Chondrocyte (in vitro differentiated cells): Measurements from ENCODE around the gene GPR146. TPM values are rescaled to one million over a fixed set of nuclear protein-coding genes. Genes with fewer than 3 reads are reported as not detected.

ENCODE experiments used
- DNase-seq: peaks from one replicate; pipeline ENCODE4 v3.0.0; 2021; ENCODE audit warnings: mixed read lengths, low spot score
- H3K27ac Mint-ChIP-seq: one replicate; pipeline ENCODE4 v1.8.0; 2021; ENCODE audit warnings: mild to moderate bottlenecking, moderate library complexity, mixed read lengths; ENCODE audit not compliant: unreplicated experiment
- H3K27me3 Mint-ChIP-seq: 2 replicates; pipeline ENCODE4 v1.8.0; 2021; ENCODE audit warnings: low read depth, mixed read lengths
- H3K36me3 Mint-ChIP-seq: 2 replicates; pipeline ENCODE4 v1.8.0; 2021; ENCODE audit warnings: low read depth, mixed read lengths
- H3K4me1 Mint-ChIP-seq: 2 replicates; pipeline ENCODE4 v1.8.0; 2021; ENCODE audit warnings: low read depth, mild to moderate bottlenecking, mixed read lengths
- H3K4me3 Mint-ChIP-seq: one replicate; pipeline ENCODE4 v1.8.0; 2021; ENCODE audit warnings: mild to moderate bottlenecking, moderate library complexity, mixed read lengths; ENCODE audit not compliant: unreplicated experiment
- H3K9me3 Mint-ChIP-seq: 2 replicates; pipeline ENCODE4 v1.8.0; 2021; ENCODE audit warnings: low read depth, mixed read lengths
- CTCF ChIP-seq: fragments of 200-600 bp; sonication (generic); IDR thresholded peaks from 2 replicates; pipeline ENCODE4 v1.5.0; 2021; ENCODE audit warnings: antibody characterized with exemption, mild to moderate bottlenecking, moderate library complexity
- total RNA-seq: library from RNA; stranded (reverse); gene quantifications from 3 replicates; pipeline ENCODE4 v1.2.1, GENCODE V29; 2021

The GPR146 gene
- total RNA-seq, 1 donor from 2014 or later: 3.8 TPM

GRCh38 chr7:1093916-1094508, 49.7 kb downstream of the GPR146 start:
- no peaks in the 10 kb centered on the region for H3K9me3 Mint-ChIP-seq
- no peak for TF ChIP-seq CTCF
- DNase-seq: no peak
- H3K4me3 Mint-ChIP-seq: no peak overlapping the region
- peaks cover 14% of the 10 kb centered on the region for H3K36me3 Mint-ChIP-seq
- peaks cover 23% of the 10 kb centered on the region for H3K4me1 Mint-ChIP-seq
- H3K27me3 Mint-ChIP-seq: no peaks in the 10 kb centered on the region
- no peak overlapping the region for H3K27ac Mint-ChIP-seq

- Mint-ChIP-seq H3K27ac (no peak overlapping the region), H3K36me3 (peaks cover 14% of the 10 kb centered on the region), H3K9me3 (no peaks in the 10 kb centered on the region), H3K4me1 (peaks cover 20% of the 10 kb centered on the region), H3K27me3 (no peaks in the 10 kb centered on the region), H3K4me3 (no peak overlapping the region)
- no peak for DNase-seq
- TF ChIP-seq CTCF: no peak
Observed at GRCh38 chr7:1094870-1095269, 50.5 kb downstream of the GPR146 start.

DNA sequence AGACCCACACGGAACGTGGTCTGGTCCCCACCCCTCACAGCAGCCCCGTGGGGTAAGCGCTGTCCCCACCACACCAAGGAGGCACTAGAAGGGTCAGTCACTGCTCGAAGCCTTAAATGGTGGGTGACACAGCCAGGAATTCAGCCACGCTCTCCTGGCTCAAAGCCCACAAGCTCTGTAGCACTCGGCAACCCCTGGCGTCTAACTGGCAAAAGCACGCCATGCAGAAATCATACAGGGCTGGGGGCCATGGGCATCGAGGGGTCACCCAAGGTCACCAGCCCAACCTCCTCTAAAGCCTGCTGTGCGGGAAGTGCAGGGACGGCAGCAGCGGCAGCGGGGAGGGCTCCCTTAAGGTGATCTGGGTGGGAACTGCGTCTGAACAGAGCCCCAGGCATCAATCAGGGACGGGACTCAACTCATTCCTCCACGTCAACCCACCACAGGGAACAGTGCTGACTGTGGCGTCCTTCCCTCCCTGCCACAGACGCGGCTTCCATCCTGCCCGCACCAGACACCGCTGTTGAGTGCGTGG, 51.3 kb downstream of the GPR146 start:
- TF ChIP-seq CTCF: no peak
- H3K36me3 Mint-ChIP-seq: peaks cover 14% of the 10 kb centered on the region
- no peaks in the 10 kb centered on the region for H3K27me3 Mint-ChIP-seq
- DNase-seq: no peak
- H3K4me1 Mint-ChIP-seq: peaks cover 25% of the 10 kb centered on the region
- H3K9me3 Mint-ChIP-seq: no peaks in the 10 kb centered on the region
- H3K4me3 Mint-ChIP-seq: no peak overlapping the region
- H3K27ac Mint-ChIP-seq: no peak overlapping the region

- Mint-ChIP-seq H3K9me3 (no peaks in the 10 kb centered on the region), H3K4me1 (peaks cover 19% of the 10 kb centered on the region), H3K36me3 (peaks cover 14% of the 10 kb centered on the region), H3K4me3 (no peak overlapping the region), H3K27ac (no peak overlapping the region), H3K27me3 (no peaks in the 10 kb centered on the region)
- peak; percentile 90 for DNase-seq
- TF ChIP-seq CTCF: no peak
Observed at GRCh38 chr7:1096156-1097119, 52.1 kb downstream of the GPR146 start.

- Mint-ChIP-seq H3K9me3 (no peaks in the 10 kb centered on the region), H3K27ac (no peak overlapping the region), H3K36me3 (peaks cover 8% of the 10 kb centered on the region)
Observed at GRCh38 chr7:1097120-1097504, 52.8 kb downstream of the GPR146 start.

More at GRCh38 chr7:1097120-1097504, 52.8 kb downstream of the GPR146 start:
- Mint-ChIP-seq H3K4me3 (no peak overlapping the region), H3K27me3 (no peaks in the 10 kb centered on the region), H3K4me1 (peaks cover 21% of the 10 kb centered on the region)
- no peak for TF ChIP-seq CTCF
- DNase-seq: no peak
